Gastrocnemius medialis (tissue), 4 donors: Measurements from ENCODE around the gene NOS1AP.

Experiments used
- CTCF ChIP-seq, 5 experiments: fragments of 450-650 bp in 3 of 5; fragments of 200-600 bp in 2 of 5; sonication (generic) in 2 of 5; IDR thresholded peaks in 4 of 5; conservative IDR thresholded peaks in 1 of 5; 1 replicate in 4 of 5; 2 replicates in 1 of 5; pipeline ENCODE4 v1.5.1; 2016 to 2019; ENCODE audit warnings: antibody characterized with exemption in 5 of 5, mild to moderate bottlenecking in 3 of 5, moderate library complexity in 3 of 5
- POLR2A ChIP-seq, 2 donors: fragments of 450-650 bp; IDR thresholded peaks; one replicate each; pipeline ENCODE4 v1.6.1; 2017; ENCODE audit warnings: antibody characterized with exemption in 2 of 2, mild to moderate bottlenecking in 2 of 2, moderate library complexity in 2 of 2

- no peak for TF ChIP-seq POLR2A (IDR thresholded peaks at IDR 0.05)
- TF ChIP-seq CTCF (IDR thresholded peaks at IDR 0.05 in 4 of 5, conservative IDR thresholded peaks at IDR 0.05 in 1 of 5) = no peak
These were observed 730 bp downstream of the NOS1AP start for GRCh38 chr1:162070094-162070748.
